Activated naive CD4-positive, alpha-beta T cell (primary cell): ENCODE results near the gene ANKRD17.
"Not testable (repeated sequence)": the region's sequence is repeated elsewhere in the genome, so short reads cannot be mapped to it uniquely, and the experiment has no call there.

Source experiments
- DNase-seq, 4 experiments: peaks; one replicate each; lab custom pipeline; 2025; lab: John Stamatoyannopoulos, UW

The ANKRD17 gene

GRCh38 chr4:73245955-73246354, 12.6 kb downstream of the ANKRD17 start:
- no peak for DNase-seq

DNA sequence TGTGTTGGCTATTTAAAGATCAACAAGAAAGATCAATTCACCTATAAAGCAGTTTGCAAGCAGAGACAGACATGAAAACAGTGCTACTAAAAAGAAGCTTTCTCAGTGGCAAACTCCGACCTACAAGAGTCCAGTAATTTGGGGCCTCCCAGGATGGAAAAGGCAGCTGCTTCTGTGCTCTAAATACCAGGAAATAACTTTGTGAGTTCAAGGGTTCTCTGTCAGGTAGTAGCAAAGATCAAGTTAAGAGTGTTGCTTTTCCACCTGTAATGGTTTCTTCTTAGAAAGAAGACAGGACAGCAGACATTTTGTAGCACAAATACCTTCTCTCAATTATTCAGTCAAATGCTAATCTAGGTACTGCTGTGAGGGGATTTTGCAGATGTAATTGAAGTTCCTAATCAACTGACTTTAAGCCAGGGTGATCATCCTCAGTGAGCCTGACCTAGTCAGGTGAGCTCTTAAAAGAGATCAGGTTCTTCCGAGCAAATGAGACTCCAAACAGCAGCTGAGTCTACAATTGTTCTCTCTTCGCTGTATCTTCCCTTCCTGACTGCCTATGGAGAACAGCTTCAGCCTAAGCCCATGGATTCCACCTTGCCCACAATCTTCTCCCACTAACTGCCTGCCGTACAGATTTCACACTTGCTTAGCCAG, 13.5 kb downstream of the ANKRD17 start:
- no peak for DNase-seq

DNA sequence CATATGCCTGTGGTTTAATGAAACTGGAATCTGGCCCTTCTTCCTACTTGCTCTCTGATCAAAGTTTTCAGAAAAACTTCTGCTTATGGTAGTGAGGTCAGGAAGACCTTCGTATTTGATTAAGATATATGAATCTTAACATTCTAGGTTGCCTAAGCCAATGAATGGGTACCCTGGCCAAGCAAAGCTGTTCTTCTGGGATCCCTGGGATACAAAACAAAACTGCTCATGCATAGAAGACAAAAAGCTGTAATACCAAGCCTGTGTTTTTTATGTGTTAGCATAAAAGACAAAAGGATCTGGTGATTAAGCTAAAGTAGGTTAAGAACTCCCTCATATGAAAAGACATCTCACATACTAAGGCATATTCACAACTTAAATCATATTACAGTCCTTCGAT, 21.6 kb downstream of the ANKRD17 start:
- no peak for DNase-seq

- no peak for DNase-seq
Measured at GRCh38 chr4:73236151-73236550, 22.4 kb downstream of the ANKRD17 start.

- DNase-seq: no peak
Measured at GRCh38 chr4:73234712-73235111, 23.9 kb downstream of the ANKRD17 start.

DNA sequence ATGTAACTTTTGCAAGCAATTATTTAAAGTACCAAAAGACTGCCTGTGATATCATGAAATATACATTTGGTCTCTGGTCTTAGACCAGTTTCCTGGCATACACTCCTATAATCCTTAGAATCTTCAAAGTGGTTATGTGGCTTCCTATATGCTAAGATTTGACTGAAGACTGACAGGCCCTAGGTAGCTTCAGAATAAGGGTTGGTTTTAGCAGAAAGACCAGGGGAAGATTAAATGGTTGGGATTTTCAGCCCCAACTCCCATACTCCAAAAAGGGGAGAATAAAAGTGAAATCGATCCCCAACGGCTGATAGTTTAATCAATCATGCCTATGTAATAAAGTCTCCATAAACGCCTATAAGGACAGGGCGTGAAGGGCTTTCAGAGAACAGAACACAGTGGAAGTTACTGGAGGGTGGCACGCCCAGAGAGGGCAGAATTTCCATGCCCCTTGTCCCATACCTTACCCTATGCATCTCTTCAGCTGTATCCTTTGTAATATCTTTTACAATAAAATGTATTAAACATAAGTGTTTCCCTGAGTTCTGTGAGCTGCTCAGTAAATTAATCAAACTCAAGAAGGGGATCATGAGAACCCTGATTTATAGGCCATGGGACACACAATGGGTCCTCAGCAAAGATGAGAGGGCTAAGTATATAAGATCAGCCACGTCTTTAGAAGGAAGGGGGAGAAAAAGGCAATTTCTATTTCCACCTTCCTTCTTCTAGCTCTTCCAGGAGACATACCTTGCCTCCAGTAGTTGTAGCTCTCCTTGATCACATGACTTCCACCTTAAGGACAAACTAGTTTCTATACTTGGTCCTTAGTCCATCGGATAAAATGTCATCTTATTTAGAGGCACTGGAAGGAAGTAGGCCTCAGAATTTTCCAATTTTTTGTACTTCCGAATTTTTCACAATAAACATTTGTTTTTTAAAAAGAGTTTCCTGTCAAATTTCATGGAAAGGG, 26.8 kb downstream of the ANKRD17 start:
- DNase-seq: no peak

GRCh38 chr4:73230865-73231517, 27.6 kb downstream of the ANKRD17 start:
- DNase-seq: no peak

DNA sequence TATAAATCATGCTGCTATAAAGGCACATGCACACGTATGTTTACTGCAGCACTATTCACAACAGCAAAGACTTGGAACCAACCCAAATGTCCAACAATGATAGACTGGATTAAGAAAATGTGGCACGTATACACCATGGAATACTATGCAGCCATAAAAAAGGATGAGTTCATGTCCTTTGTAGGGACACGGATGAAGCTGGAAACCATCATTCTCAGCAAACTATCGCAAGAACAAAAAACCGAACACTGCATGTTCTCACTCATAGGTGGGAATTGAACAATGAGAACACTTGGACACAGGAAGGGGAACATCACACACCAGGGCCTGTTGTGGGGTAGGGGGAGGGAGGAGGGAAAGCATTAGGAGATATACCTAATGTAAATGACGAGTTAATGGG, 29.8 kb downstream of the ANKRD17 start:
- DNase-seq: not testable (repeated sequence)

DNA sequence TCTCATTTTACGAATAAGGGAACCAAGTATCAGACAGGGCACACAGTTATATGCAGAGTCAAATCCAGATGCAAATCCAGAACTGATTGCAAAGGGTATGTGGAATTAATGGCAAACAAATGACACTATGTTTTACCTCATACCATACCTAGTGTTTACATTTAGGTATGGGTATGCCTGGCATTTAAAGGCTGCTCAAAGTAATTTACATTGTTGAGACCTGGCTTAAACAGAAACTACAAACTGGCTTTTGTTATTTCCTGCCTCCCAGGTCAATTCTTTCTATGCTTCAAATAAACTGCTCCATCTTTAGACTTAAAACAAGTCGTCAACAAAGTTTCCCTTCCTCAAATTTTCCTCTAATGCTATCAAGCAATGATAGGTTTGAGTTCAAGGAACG, 33.7 kb downstream of the ANKRD17 start:
- no peak for DNase-seq

DNA sequence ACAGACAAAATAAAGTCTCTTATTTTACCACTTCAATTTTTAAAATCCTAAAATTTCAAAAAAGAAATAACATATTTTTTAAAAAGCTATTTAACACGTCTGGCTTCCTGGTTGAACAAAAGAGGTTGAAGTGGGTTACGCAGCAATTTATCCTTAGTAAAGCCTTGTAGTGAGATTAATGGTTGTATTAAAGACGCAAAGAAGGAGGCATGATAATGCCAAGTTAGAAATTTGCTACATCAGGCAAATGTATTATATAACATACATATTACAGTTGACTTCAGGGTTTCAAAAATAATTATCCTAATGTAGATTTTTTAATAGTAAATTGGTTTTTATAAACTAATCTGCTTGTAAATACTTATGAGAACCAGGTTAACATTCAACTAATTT, 35.3 kb downstream of the ANKRD17 start:
- DNase-seq: no peak

- DNase-seq: peak in 3 of 4 experiments; percentile 2 to 11 (median 2)
Measured at GRCh38 chr4:73222466-73223257, 35.9 kb downstream of the ANKRD17 start.

GRCh38 chr4:73221734-73222133, 36.9 kb downstream of the ANKRD17 start:
- no peak for DNase-seq

GRCh38 chr4:73220815-73221214, 37.8 kb downstream of the ANKRD17 start:
- DNase-seq: no peak

- DNase-seq: no peak
Measured at GRCh38 chr4:73213916-73214653, 44.5 kb downstream of the ANKRD17 start.

GRCh38 chr4:73212982-73213730, 45.4 kb downstream of the ANKRD17 start:
- DNase-seq: no peak

DNA sequence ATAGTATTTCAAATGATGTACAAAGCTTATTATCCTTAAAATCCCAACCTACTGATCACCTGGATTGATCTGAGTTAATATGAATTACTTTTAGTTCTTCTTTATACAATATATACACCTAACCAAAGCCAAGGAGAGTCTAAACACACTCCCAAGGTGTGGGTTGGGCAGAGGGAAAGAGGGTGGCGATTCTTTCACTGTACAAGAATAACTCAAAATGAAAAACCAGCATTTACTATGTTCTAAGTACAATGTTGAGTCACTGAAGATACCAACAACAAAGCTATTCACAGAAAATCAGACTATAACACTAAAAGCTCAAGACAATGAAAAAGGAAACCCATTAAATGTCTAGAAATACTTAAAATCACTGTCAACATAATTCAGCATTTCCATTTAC, 46.6 kb downstream of the ANKRD17 start:
- no peak for DNase-seq

DNA sequence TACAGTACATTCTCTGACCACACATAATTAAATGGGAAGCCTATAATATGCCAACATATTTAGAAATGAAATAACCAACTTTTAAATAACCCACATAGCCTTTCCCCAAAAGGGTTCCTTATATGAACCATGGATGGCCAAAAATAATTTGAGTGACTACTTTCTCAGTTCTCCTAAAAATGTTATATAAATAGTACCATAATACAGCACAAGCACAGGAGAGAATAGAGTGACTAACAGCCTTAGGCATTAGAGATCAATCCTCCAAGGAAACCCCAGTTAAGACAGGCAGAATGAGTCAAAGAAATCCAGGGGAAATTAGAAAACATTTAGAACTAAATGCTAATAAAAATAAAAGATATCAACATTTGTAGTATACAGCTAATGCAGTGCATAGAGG, 50.2 kb downstream of the ANKRD17 start:
- no peak for DNase-seq

DNA sequence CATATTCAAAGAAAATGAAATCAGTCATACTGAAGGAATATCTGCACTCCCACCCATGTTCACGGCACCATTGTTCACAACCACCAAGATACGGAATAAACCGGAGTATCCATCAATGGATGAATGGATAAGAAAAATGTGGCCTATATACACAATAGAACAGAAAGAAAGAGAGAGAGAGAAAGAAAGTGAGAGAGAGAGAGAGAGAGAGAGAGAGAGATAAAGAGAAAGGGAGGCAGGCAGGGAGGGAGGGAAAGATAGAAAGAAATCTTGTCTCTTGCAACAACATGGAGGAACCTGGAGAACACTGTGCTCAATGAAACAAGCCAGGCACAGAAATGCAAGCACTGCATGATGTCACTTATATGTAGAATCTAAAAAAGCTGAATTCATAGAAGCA, 52.4 kb downstream of the ANKRD17 start:
- DNase-seq: no peak

DNA sequence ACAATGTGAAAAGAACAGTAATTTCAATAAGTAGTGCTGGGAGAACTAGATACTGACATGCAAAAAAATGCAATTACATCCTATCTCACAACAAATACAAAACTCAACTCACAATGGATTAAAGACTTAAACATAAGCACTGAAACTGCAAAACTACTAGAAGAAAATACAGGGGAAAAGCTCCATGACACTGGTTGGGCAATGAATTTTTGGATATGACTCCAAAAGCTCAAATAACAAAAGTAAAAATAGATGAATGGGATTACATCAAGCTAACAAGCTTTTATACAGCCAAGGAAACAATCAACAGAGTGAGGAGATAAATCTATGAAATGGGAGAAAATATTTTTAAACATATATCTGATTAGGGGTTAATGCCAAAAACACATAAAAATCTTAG, 53.1 kb downstream of the ANKRD17 start:
- no peak for DNase-seq

- DNase-seq: not testable (repeated sequence)
Measured at GRCh38 chr4:73203976-73204375, 54.6 kb downstream of the ANKRD17 start.
